Right renal pelvis (tissue), 4 donors: Measurements from ENCODE around the gene PEX10. TPM values are rescaled to one million over a fixed set of nuclear protein-coding genes. Genes with fewer than 3 reads are reported as not detected.

ENCODE experiments used
- DNase-seq, 4 donors: peaks; one replicate each; pipeline ENCODE4 v3.0.0-alpha.2; 2013; ENCODE audit warnings: low read depth in 4 of 4, low spot score in 3 of 4, missing footprints in 1 of 4
- polyA plus RNA-seq, 4 donors: library from polyadenylated mRNA; unstranded; fragments of 120-200 nt; gene quantifications; one replicate each; pipeline ENCODE4 v1.2.1, GENCODE V29; 2013; ENCODE audit not compliant: insufficient read length in 4 of 4

The PEX10 gene
- polyA plus RNA-seq, 4 donors, result 21.0 to 29.9 (median 23.3) TPM

DNA sequence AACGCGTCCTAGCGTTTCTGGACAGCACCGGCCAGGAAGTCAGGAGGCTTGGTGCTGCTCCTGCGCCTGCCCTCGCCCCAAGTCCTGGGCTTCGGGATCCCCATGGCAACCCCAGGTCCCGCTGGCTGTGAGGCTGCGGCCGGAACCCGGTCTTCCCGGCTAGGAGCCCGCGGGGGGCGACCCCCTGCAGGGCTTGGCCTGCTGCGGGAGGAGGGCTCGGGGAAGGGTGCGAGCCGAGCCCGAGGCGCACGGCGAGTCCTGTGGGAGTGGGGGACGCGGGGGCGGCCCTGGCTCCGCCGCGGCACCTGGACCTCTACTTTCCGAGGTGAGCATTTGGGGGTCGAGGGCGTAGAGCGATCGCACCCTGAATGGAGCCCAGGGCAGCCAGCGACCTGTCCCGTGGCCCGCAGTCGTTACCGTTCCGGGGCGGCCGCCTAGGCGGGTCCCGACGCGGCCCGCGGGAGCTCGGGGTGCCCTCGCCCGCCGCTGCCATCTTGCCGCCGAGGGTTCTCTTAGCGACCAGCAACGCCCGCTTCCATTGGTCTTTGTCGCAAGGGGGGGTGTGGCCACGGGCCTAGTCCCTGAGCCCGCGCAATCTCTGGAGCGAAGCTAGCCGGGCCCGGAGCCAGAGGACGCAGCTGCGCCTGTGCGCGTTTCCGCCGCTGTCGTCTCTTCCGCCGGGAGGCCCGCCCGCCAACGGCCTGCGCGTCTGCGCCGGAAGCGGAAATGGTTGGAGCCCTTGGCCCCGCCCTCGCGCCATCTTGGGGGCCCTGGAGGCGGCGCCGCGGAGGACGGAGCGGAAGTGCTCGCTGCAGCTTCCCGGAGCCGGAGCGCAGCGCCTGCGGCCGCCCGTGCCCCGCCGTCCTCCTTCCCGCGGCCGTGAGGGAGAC lies 21.1 kb downstream of the PEX10 start, which contains the start of the genes MORN1 and RER1:
Gene MORN1, minus strand, starts transcription at position 514 of the 890 bp plus-strand sequence. Its CDS starts 21 bp downstream, at position 493.
Gene RER1, plus strand, starts transcription at position 801 of the 890 bp plus-strand sequence. CDS start 3,950 bp downstream, outside the sequence.
- peak; percentile 97 to 98 (median 98) for DNase-seq

DNA sequence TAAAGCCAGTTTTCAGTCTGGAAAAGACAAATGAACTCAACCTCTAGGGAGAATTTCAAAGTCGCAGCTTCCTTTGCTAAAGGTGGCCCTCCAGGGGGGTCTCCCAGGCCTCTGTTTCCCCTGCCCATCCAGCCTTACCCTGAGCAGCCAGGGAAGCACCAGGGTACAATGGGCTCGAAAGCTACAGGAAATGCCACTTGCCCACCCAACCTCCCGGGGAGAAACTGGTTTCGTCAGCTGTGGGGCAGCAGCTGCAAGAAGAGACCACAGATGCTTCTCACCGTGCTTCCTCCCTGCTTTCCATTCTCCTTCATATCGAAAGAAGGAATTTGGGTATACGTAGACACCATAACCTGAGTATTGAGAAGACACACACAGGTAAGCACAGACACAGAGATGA lies 22.7 kb downstream of the PEX10 start:
- DNase-seq, result no peak

DNA sequence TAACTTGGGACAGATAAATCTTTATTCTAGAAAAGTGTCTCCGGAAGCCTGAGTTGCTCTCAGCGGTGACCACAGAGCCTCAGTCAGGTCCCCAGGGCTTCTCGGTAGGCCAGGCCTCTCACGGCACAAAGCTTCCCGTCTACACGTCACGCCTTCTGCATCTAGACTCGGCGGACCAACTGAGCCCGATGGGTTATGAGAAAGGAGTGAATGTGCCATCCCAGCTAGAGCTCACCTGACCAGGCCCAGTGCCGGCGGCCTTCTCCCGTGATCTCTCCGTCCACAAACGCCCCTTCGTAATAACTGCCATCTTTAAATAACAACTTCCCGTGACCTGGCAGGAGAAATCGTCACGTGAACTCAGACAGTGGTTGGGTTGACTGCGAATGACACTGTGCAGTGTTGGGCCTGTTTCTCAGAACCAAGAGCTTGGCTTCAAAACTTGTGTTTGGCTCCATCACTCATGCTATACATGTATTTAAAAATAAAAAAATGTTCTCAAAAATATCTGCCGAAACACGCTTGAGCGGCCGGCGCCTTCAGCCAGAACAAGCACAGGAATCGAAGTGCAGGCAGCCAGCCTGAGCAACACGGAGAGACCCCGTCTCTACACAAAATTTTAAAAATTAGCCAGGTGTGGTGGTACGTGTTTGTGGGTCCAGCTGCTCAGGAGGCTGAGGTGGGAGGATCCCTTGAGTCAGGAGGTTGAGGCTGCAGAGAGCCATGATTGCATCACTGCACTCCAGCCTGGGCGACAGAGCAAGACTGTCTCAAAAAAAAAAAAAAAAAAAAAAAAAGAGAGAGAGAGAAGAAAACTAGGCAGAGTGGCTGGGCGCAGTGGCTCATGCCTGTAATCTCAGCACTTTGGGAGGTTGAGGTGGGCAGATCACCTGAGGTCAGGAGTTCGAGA lies 24.1 kb downstream of the PEX10 start:
- no peak for DNase-seq

DNA sequence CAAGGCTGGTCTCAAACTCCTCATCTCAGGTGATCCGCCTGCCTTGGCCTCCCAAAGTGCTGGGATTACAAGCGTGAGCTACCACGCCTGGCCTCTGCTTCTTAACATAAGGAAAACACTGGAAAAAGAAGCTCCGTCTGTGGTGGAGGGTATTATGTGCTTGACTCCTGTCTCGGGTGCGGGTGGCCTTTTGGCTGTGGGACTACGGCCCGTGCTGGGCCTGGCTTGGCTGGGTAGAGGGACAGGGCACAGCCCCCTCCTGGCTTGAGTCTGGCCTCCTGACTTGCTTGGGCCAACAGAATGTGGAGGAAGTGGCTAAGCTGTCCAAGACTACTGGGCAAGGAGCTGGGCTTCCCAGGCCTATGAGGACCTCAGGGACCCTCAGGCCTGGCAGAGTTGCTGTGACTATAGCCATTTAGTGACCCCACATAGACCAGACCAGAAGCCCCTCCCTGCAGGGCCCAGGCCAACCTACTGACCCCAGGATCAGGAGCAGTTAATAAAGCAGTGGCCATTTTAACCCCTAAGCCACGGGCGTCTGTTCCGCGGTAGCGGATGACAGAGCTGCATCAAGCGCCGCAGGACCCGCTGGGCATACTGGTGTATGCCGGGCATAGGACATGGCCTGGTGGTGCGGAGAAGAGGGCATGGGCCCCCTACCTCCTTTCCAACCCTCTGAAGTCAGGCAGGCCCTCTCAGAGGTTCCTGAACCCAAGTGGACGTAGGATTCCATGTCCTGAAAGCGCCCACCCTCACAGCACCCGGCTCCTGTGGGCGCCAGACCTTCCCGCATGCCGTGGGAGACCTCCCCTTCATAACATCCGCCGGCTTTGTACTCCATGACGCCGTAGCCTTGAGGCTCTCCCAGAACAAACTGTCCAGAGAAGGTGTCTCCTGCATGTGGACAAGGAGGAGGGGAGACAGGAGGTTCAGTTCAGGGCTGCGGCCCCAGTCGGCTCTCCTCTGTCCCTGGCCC lies 25.4 kb downstream of the PEX10 start:
- DNase-seq, result no peak

DNA sequence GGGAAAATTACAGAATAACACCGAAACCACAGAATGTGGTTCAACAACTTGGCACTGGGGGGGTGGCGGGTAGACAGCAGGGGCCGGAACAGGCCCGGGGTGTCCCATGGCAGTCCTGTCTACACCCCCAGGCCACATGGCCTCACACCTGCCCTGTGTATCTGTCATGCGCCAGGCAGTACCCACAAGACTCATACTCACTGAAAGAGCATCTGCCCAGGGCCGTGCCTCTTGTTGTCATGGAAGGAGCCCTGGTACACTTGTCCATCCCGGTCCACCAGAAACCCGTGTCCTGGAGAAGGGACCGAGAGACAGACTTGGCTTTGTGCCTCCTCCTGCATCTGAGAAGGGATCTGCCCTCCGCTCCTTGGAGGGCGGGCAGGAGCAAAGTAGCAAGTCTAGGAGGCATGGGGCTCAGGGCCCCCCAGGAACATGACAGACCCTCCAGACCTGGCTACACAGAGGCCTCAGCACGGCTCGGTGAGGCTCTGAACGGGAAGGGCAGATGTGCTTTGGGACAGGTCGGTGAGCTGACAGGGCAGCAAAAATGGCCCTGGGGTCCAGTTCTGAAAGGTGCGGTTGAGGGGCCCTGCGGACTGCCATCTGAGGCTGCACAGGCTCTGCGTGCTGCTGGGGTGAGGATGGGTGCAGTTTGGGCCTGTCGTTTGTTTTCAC lies 26.6 kb downstream of the PEX10 start:
- no peak for DNase-seq

DNA sequence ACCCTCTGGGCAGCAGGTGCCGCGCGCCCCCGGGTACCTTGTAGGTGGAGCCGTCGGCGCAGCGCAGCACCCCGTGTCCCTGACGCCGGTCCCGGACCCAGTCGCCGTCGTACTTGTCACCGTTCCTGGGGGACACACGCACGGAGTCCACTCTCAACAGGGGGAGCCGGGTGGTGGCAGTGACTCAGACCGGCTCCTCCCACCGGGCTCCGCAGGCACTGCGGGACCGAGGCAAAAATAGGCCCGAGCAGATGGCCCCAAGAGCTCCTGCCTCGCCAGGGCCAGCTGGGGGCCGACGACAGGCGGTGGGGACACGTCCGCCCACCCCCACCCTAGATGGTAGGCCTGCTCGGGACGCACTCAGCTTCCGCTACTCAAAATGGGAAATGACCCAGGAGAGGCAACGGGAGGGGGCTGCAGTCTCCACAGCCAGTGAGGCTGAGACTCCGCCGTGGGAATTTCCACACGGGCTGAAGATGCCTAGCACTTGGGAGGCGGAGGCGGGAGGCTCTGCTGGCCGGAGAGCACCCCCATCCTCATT lies 27.4 kb downstream of the PEX10 start:
- no peak for DNase-seq

DNA sequence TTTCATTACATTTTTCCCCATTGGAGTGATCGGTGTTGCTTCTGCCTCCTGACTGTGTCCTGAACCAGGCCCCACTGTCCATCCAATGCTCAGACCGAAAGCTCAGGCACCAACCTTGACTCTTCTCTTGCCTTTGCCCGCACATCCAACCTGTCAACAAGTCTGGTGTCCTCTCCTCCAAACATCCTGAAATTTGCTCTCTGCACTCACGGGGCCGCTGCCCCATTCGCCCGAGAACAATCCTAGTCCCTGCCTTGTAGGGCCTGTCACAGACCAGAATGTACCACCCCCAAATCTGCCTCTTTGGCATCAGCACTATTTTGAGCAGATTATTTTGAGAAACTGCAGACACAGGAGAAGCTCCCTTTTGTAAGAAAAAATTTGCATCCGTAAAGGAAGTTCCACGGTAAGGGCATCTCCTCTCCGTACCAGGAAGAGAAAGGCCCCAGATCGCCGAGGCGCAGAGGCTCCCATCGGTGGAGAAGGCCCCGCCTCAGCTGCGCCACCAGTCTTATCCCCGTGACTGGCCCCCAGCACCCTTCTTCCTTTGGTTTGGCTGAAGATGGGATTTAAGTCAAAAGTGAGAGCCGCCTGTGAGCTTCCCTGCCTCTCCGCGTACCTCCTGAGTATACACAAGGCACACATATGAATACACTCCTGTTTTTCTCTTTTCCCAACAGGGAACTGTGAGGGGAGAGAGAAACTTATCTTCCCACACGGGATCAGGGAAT lies 28.1 kb downstream of the PEX10 start:
- no peak for DNase-seq

DNA sequence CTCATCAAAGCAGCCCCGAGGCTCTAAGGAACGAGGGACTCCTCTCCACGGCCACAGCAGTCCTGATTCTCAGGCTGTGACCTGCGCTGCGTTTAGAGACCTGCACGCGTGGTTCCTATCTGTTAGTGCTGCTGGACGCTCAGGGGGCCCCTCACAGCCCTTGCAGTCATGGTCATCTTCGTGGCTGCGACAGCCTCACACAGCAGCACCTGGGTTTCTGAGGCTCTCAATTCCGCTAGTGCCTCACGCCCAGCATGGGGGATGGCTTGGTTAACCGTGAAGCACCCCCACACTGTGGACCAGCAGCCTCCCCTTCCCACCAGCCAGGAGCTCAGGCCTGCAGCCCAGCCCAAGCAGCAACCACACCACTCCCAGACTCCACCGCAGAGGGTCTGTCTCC lies 28.8 kb downstream of the PEX10 start:
- no peak for DNase-seq

DNA sequence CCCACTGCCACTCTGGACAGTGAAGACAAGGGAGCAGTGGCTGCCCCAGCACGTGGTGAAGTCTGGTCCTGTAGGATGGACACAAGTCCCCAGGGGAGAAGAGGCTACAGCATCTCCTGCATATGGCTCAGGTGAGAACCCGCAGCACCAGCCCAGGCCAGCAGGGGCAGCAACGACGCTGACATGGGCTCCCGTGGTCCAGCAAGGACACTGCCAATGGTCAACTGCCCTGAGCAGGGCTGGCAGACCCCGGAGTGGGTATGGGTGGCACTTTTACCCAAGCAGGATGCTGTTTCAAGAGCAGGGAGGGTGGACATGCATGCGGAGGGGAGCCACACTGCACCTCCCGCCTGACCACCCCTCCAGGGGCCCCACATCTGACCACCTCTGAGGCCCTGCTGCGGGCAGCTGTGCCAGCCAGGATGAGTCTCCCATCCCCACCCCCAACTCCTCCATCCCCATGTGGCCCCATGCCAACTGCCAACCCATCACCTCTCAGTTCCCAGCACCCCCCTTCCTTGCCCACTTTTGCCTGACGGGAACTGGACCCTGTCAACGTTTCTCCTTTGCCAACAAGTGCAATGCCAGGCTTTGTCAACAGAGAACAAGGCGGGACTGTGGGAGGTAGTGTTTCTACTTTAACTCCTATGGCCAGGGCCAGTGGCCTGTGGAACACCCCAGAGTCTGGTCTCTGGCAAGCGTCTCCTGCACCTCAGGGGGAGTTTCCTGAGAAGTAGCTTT lies 29.6 kb downstream of the PEX10 start:
- DNase-seq, result no peak

DNA sequence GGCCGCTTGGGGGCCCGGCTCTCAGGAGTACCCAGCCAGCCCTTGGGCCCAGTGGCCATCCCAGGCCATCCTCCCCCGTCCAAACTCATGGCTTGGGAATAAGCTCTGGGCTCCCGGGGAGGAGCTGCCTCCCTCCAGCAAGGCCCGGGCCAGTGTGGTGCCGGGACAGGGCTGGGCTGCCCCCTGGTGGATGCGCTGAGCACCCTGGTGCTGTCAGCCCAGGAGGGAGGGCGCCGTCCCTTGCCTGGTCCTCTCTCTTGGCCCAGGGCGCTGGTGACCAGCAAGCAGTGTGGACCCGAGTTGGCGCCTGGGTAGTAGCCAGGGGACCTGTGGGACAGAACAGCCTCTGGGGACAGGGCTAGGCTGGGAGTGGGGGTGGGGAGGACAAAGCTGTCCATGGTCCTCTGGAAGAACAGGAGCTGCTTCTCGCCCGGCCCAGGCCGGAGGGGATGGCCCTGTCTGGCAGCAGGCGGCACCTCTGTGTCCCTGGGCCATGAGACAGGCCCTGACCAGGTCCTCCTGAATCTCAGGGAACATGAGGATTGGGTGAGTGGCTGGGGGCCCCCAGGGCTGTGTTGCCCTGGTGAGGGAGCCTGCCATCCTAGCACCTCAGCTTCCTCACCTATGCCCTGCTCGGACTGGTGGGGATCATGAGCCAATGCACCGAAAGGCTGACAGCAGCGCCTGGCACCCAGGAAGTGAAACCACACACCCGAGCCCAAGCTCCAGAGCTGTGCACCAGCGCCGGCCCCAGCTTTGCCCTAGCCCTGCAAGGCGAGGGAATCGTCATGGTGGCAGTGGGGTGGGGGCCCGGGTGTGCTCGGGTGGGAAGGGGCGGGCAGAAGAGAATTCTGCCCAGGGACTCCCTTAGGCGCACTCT lies 30.4 kb downstream of the PEX10 start:
- DNase-seq, result peak; percentile 45 to 66 (median 50)

DNA sequence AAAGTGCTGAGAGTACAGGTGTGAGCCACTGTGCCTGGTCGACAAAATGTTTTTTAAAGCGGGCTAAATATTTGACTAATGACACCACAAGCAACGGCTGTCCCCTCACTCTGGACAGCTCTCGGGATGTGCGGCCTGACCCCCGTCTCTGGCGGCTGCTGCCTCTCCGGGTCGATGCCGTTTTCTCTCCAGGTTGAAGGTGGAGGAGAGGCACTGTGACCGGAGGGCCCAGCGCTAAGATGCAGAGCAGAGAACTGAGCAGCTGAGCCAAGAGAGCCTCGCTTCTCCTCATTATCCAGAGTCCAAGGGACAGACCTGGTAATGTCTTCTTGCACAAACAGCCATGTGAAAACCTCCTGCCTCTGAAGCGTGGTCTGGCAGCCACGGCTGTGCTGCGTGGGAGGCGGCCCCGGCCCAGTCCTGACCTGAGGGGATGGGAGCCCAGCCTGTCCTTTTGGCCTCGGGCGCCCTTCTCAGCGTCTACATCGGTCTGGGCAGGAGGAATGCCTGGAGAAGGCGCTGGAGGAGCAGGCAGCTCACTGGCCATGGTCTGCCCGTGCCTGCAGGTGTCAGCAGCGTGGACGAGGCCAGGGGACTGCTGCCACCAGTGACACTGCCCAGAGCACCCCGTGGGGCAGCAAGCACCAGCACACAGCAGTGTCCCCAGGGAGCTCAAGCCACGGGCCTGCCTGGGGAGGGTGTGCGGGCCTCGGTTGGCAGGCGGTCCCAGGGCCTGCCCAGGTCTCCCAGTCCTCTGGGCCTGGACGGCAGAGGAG lies 31.4 kb downstream of the PEX10 start:
- DNase-seq, result no peak

DNA sequence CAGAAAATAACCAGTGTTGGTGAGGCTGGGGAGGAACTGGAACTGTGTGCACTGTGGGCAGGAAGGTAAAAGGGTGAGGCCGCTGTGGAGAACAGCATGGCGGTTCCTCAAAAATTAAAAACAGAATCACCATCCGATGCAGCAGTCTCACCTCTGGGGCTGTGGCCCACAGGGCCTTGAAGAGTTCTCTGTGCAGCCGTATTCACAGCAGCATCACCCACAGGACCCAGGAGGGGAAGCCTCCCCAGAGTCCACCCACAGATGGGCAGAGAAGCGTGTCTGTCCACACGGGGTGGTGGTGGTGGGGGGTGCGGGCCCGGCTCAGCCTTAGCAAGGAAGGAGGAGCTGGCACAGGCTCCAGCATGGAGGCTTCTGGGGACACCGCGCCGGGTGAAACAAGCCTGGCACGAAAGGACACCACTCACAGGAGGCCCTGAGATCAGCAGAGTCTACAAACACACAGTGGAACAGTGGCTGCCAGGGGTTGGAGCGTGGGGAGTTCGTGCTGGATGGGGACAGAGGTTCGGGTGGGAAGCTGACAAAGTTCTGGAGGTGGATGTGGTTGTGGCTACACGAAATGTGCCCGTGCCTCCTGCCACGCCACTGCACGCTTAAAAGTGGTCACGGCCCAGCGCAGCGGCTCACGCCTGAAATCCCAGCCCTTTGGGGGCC lies 32.5 kb downstream of the PEX10 start:
- no peak for DNase-seq

DNA sequence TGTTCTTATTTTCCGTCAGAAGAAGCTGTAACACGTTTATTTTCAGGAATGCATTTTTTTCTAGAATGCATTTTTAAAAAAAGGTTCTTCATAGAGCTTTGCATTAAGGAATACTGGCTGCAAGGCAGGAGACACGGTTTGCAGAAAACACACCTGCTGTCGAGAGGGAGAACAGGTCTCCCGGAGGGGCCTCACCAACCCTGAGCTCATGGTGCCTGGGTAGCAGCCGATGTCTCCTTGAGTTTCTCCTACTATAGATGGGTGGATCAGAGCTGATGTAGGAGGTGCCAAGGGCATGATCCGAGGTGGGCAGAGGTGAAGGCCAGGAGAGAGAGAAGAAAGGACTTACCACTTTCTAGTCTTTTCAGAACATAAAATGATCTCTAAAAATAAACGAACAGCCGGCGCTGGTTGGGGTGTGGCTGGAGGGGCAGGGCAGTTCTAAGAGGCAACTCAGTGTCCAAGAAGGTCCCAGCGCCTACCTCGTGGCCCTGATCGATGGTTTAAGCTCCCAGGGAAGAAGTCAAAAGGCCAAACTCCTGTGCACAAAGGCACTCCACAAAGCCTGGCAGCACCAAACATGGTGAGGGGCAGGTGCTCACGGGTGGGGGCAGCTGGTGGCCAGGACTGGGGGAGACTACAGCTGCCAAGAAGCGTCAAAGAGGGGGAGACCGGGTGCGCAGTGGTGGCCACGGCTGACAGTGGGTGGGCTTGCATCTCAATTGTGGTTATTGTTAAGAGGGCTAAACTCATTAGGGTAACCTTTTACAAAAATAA lies 33.2 kb downstream of the PEX10 start:
- DNase-seq, result no peak

DNA sequence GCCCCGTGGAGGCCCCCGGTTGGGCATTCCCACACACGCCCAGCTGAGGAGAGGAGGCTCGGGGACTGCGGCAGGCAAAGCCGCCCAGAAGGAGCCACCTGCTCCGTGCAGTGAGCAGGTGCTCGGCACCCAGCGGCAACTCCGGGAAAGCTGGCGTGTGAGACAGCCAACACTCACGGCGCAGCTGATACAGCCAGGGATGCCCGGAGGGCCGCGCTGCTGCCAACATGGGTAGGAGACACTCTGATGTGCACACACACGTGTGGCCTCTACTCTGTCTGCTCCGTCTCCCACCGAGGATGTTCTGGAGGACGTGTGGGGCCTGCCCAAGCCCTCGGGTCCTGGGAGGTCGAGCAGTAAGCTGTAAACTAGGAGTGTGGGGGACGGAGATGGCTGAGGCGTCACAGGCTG lies 33.9 kb downstream of the PEX10 start:
- no peak for DNase-seq
